ENCODE results near the gene AFAP1. TPM values are rescaled to one million over a fixed set of nuclear protein-coding genes. Genes with fewer than 3 reads are reported as not detected.

The AFAP1 gene
- total RNA-seq, 4 donors from 2014 or later, result 8.2 to 55.0 (median 28.9) TPM

- Histone ChIP-seq H3K27me3 (no peaks in the 10 kb centered on the region), H3K36me3 (no peaks in the 10 kb centered on the region), H3K9me3 (no peaks in the 10 kb centered on the region), H3K27ac (no peak overlapping the region), H3K4me3 (no peak overlapping the region), H3K4me1 (no peaks in the 10 kb centered on the region)
- intact Hi-C loops (cut with DNase I; ENCODE audit: low total_unique reads), result no loop called here
- DNase-seq, result no peak
- no peak for TF ChIP-seq POLR2A (IDR thresholded peaks at IDR 0.05)
- no peak for TF ChIP-seq CTCF (IDR thresholded peaks at IDR 0.05)
Observed at GRCh38 chr4:7787681-7788141, 151.9 kb downstream of the AFAP1 start.

DNA sequence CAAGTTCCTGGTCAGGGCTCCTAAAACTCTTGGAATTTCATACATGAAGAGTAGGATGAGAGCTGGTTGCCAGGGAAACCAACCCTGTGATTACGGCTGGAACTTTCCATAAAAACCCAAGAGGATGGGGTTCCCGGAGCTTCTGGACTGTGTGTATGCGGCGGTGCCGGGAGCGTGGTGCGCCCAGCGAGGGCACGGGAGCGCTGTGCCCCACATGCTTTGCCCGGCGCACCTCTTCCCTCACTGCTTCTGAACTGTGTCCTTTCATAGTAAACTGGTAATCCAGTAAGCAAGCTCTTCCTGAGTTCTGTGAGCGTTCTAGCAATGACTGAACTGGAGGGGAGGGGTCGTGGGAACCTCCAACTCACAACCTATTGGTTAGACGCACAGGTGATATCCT, 152.6 kb downstream of the AFAP1 start:
- intact Hi-C loops (cut with DNase I; ENCODE audit: low total_unique reads), result no loop called here
- no peak for DNase-seq

DNA sequence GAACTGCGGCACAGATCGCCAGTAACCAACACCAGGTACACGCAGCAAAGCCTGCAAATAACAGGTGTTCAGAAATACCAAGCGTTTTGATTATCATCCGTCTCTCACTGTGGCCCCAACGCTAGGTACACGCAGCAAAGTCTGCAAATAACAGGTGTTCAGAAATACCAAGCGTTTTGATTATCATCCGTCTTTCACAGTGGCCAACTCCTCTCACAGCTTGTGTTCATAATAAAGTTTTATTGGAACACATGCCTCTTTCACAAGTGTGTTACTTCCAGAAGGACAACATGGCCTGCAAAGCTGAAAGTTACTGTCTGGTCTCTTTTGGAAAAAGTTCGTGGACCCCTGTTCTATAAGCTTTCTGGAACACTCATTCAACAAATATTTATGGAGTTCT, 153.1 kb downstream of the AFAP1 start:
- Histone ChIP-seq H3K4me3 (no peak overlapping the region), H3K4me1 (peaks cover 5 to 7% of the 10 kb centered on the region in 2 donors), H3K9me3 (no peaks in the 10 kb centered on the region), H3K36me3 (no peaks in the 10 kb centered on the region), H3K27me3 (no peaks in the 10 kb centered on the region), H3K27ac (no peak overlapping the region)
- intact Hi-C loops (cut with DNase I; ENCODE audit: low total_unique reads), result no loop called here
- DNase-seq, result no peak
- TF ChIP-seq POLR2A (IDR thresholded peaks at IDR 0.05), result no peak
- no peak for TF ChIP-seq CTCF (IDR thresholded peaks at IDR 0.05)

More for the DNA sequence above, 152.6 kb downstream of the AFAP1 start:
- H3K4me3 ChIP-seq, result no peak overlapping the region
- no peaks in the 10 kb centered on the region for H3K36me3 ChIP-seq
- no peak overlapping the region for H3K27ac ChIP-seq
- H3K4me1 ChIP-seq, result peaks cover 2% of the 10 kb centered on the region in 2 donors
- TF ChIP-seq POLR2A (IDR thresholded peaks at IDR 0.05) (no peak), CTCF (IDR thresholded peaks at IDR 0.05) (no peak)
- H3K27me3 ChIP-seq, result no peaks in the 10 kb centered on the region
- no peaks in the 10 kb centered on the region for H3K9me3 ChIP-seq

DNA sequence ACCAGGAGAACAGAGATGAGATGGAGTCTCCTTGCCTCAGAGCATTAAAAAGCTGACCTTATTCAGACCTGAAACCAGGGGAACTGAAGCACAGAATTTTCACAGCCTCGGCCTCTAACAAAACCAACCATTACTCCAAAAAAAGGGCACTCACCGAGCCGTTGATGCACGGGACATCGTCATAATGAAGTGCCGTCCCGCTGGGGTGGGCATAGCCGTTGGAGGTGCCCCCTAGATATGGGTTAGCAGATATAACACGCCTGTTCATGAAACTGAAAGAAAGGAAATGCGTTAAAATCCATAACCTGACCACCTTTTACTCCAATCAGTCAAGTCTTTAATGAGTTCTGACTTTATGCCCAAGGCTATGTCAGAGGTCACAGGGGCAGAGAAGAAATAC, 153.6 kb downstream of the AFAP1 start:
- no peak for DNase-seq
- Histone ChIP-seq H3K36me3 (no peaks in the 10 kb centered on the region), H3K4me1 (peaks cover 5 to 8% of the 10 kb centered on the region in 2 donors), H3K27ac (no peak overlapping the region), H3K27me3 (no peaks in the 10 kb centered on the region), H3K9me3 (no peaks in the 10 kb centered on the region), H3K4me3 (no peak overlapping the region)
- intact Hi-C loops (cut with DNase I; ENCODE audit: low total_unique reads), result no loop called here
- TF ChIP-seq CTCF (IDR thresholded peaks at IDR 0.05) (no peak), POLR2A (IDR thresholded peaks at IDR 0.05) (no peak)

GRCh38 chr4:7785017-7785416, 154.6 kb downstream of the AFAP1 start:
- H3K4me3 ChIP-seq, result no peak overlapping the region
- no peaks in the 10 kb centered on the region for H3K9me3 ChIP-seq
- DNase-seq, result peak in 1 of 2 donors; percentile 55
- intact Hi-C loops (cut with DNase I; ENCODE audit: low total_unique reads), result no loop called here
- no peaks in the 10 kb centered on the region for H3K27me3 ChIP-seq
- H3K36me3 ChIP-seq, result no peaks in the 10 kb centered on the region
- TF ChIP-seq POLR2A (IDR thresholded peaks at IDR 0.05) (no peak), CTCF (IDR thresholded peaks at IDR 0.05) (no peak)
- peak overlapping the region in 1 of 2 donors; percentile 18 for H3K27ac ChIP-seq
- H3K4me1 ChIP-seq, result peaks cover 6 to 8% of the 10 kb centered on the region in 2 donors

All from uterus (tissue), 4 donors.